Muscle of arm (tissue), 12 donors: Measurements from ENCODE around the gene PGM1. TPM values are rescaled to one million over a fixed set of nuclear protein-coding genes. Genes with fewer than 3 reads are reported as not detected.

ENCODE experiments used
- DNase-seq: peaks from one replicate; pipeline ENCODE4 v3.0.0-alpha.2; 2013
- polyA plus RNA-seq, 12 donors: library from polyadenylated mRNA; unstranded; fragments of 120-200 nt; gene quantifications; one replicate each; pipeline ENCODE4 v1.2.1, GENCODE V29; 2013; ENCODE audit not compliant: insufficient read length in 12 of 12

Gene PGM1
- polyA plus RNA-seq, 12 donors: 41.1 to 100 (median 60.2) TPM; not detected in 1

- DNase-seq: no peak
Observed at GRCh38 chr1:63662056-63662836, 69.0 kb downstream of the PGM1 start.

- DNase-seq: no peak
Observed at GRCh38 chr1:63662841-63663240, 69.6 kb downstream of the PGM1 start.

GRCh38 chr1:63663301-63663700 is 70.1 kb downstream of the PGM1 start:
- DNase-seq: no peak

GRCh38 chr1:63663873-63664272 is 70.7 kb downstream of the PGM1 start:
- DNase-seq: no peak

- DNase-seq: no peak
Observed at GRCh38 chr1:63664742-63665141, 71.5 kb downstream of the PGM1 start.

- DNase-seq: no peak
Observed at GRCh38 chr1:63665410-63665809, 72.2 kb downstream of the PGM1 start.

GRCh38 chr1:63665824-63666223 is 72.6 kb downstream of the PGM1 start:
- DNase-seq: no peak

GRCh38 chr1:63668298-63668697 is 75.1 kb downstream of the PGM1 start:
- no peak for DNase-seq

- DNase-seq: no peak
Observed at GRCh38 chr1:63669151-63669961, 76.1 kb downstream of the PGM1 start.

- no peak for DNase-seq
Observed at GRCh38 chr1:63670164-63670563, 77.0 kb downstream of the PGM1 start.

- DNase-seq: no peak
Observed at GRCh38 chr1:63671514-63671913, 78.3 kb downstream of the PGM1 start.

- DNase-seq: peak; percentile 65
Observed at GRCh38 chr1:63674238-63674864, 81.1 kb downstream of the PGM1 start.

- no peak for DNase-seq
Observed at GRCh38 chr1:63674865-63675419, 81.7 kb downstream of the PGM1 start.

GRCh38 chr1:63675420-63675931 is 82.3 kb downstream of the PGM1 start:
- no peak for DNase-seq

GRCh38 chr1:63677497-63677896 is 84.3 kb downstream of the PGM1 start:
- no peak for DNase-seq

- DNase-seq: no peak
Observed at GRCh38 chr1:63678200-63678599, 85.0 kb downstream of the PGM1 start.

- no peak for DNase-seq
Observed at GRCh38 chr1:63679076-63679475, 85.9 kb downstream of the PGM1 start.

- no peak for DNase-seq
Observed at GRCh38 chr1:63679589-63679988, 86.4 kb downstream of the PGM1 start.

- no peak for DNase-seq
Observed at GRCh38 chr1:63682936-63683335, 89.7 kb downstream of the PGM1 start.

GRCh38 chr1:63683759-63684158 is 90.5 kb downstream of the PGM1 start:
- DNase-seq: no peak

GRCh38 chr1:63686696-63687095 is 93.5 kb downstream of the PGM1 start:
- DNase-seq: no peak

- no peak for DNase-seq
Observed at GRCh38 chr1:63688302-63688890, 95.2 kb downstream of the PGM1 start.
